K562 (cell line): ENCODE measurements around the gene RACK1. TPM values are rescaled to one million over a fixed set of nuclear protein-coding genes. Genes with fewer than 3 reads are reported as not detected.
A peak's percentile ranks its signal among the peaks of the same experiment; 100 is the strongest.

Experiments used
- ATAC-seq: fragments of 200-7000 bp; cut with Tn5 transposase; 3 replicates; pipeline ENCODE4 v1.9.1; 2020; ENCODE audit warnings: moderate library complexity
- BruUV-seq: library from RNA; stranded (reverse); fragments of 400-500 nt; replicated peaks from 2 replicates; lab custom pipeline; 2021; lab: Mats Ljungman, UMichigan
- CTCF ChIA-PET: fragments of 300-600 bp; formaldehyde crosslinking; extraction: SDS; loops from one replicate; lab custom pipeline; 2021; ENCODE audit warnings: low intra/inter-chr PET ratio; lab: Yijun Ruan, JAX
- POLR2A ChIA-PET: fragments of 300-600, 350-650 bp; sonication (Branson Sonifier 250); formaldehyde crosslinking; extraction: SDS; loops from one replicate; lab custom pipeline; 2021; ENCODE audit warnings: antibody characterized with exemption, inconsistent platforms; lab: Yijun Ruan, JAX
- DNase-seq, 4 experiments: peaks; one replicate each; pipeline versions ENCODE4 v3.0.0 to v3.0.0-alpha.2; 2011 to 2018; ENCODE audit warnings: low spot score in 3 of 4, mixed read lengths in 3 of 4; ENCODE audit errors: extremely low read depth in 1 of 4
- FAIRE-seq: peaks from 2 replicates; lab custom pipeline; 2011; peaks lifted over from hg19 to GRCh38; lab: Jason Lieb, UNC
- H2AFZ ChIP-seq: 2 replicates; pipeline ENCODE4 v1.6.0; 2011; ENCODE audit warnings: low read depth, low read length, control low read depth, inconsistent platforms
- H3K27ac ChIP-seq: fragments of 200-600 bp; 3 replicates; pipeline ENCODE4 v1.8.0; 2011; ENCODE audit warnings: low read depth, mild to moderate bottlenecking, control low read depth, inconsistent platforms, low read length, moderate library complexity, mixed read lengths; ENCODE audit errors: extremely low read depth
- H3K27me3 ChIP-seq, 2 experiments: fragments of 300-600 bp in 1 of 2; 2 replicates in 1 of 2; 3 replicates in 1 of 2; pipeline versions ENCODE4 v1.6.0 to v1.8.0; 2011; ENCODE audit warnings: inconsistent platforms in 2 of 2, low read length in 2 of 2, mild to moderate bottlenecking in 1 of 2, mixed read lengths in 1 of 2, moderate library complexity in 1 of 2; ENCODE audit not compliant: control insufficient read depth in 2 of 2, insufficient read depth in 2 of 2
- H3K36me3 ChIP-seq: fragments of 300-600 bp; 3 replicates; pipeline ENCODE4 v1.8.0; 2011; ENCODE audit warnings: mild to moderate bottlenecking, low read length, inconsistent platforms; ENCODE audit not compliant: control insufficient read depth, insufficient read depth
- H3K4me1 ChIP-seq, 2 experiments: fragments of 200-600 bp in 1 of 2; replicated peaks in 1 of 2; 2 replicates in 1 of 2; 3 replicates in 1 of 2; pipeline versions ENCODE4 v1.5.1 to v1.8.0; 2011; ENCODE audit warnings: inconsistent platforms in 2 of 2, low read length in 2 of 2, mild to moderate bottlenecking in 1 of 2, mixed read lengths in 1 of 2, moderate library complexity in 1 of 2; ENCODE audit not compliant: control insufficient read depth in 2 of 2, insufficient read depth in 2 of 2
- H3K4me2 ChIP-seq: 2 replicates; pipeline ENCODE4 v1.6.1; 2011; ENCODE audit warnings: low read length, control low read depth, inconsistent platforms, mixed read lengths; ENCODE audit not compliant: insufficient read depth
- H3K4me3 ChIP-seq: fragments of 200-600 bp; sonication (generic), shearing (Covaris generic); 2 replicates; pipeline ENCODE4 v1.5.1; 2016; ENCODE audit warnings: control low read depth, inconsistent platforms
- H3K79me2 ChIP-seq: fragments of 200-600 bp; 3 replicates; pipeline ENCODE4 v1.8.0; 2011; ENCODE audit warnings: low read length, inconsistent platforms; ENCODE audit not compliant: control insufficient read depth, insufficient read depth
- H3K9ac ChIP-seq, 2 experiments: 2 replicates each; pipeline versions ENCODE4 v1.6.0 to v1.6.1; 2011; ENCODE audit warnings: low read depth in 2 of 2, low read length in 2 of 2, control low read depth in 1 of 2, inconsistent platforms in 1 of 2, mild to moderate bottlenecking in 1 of 2, mixed read lengths in 1 of 2; ENCODE audit not compliant: insufficient read depth in 1 of 2
- H3K9me1 ChIP-seq: one replicate; pipeline ENCODE4 v1.6.0; 2011; ENCODE audit warnings: inconsistent platforms, mild to moderate bottlenecking, low read length, moderate library complexity; ENCODE audit not compliant: control insufficient read depth, insufficient read depth
- H3K9me3 ChIP-seq: replicated peaks from 2 replicates; pipeline ENCODE4 v1.5.1; 2011; ENCODE audit warnings: low read depth, low read length, inconsistent platforms; ENCODE audit not compliant: control insufficient read depth, insufficient read depth
- H4K20me1 ChIP-seq: replicated peaks from 2 replicates; pipeline ENCODE4 v1.6.1; 2011; ENCODE audit warnings: low read length, inconsistent platforms, mixed read lengths; ENCODE audit not compliant: control insufficient read depth, insufficient read depth
- CBX1 ChIP-seq: sonication (generic); IDR thresholded peaks from 2 replicates; pipeline ENCODE4 v1.6.1; 2016; ENCODE audit warnings: antibody characterized with exemption, low read depth, mild to moderate bottlenecking
- CC2D1A ChIP-seq: fragments of 450-650 bp; IDR thresholded peaks from 2 replicates; pipeline ENCODE4 v1.6.1; 2017; ENCODE audit warnings: mild to moderate bottlenecking
- CREM ChIP-seq: IDR thresholded peaks from 2 replicates; pipeline ENCODE4 v1.6.1; 2014; ENCODE audit warnings: antibody characterized with exemption, low read depth
- HDAC2 ChIP-seq: fragments of 450-650 bp; IDR thresholded peaks from 2 replicates; pipeline ENCODE4 v1.6.1; 2016; ENCODE audit warnings: mild to moderate bottlenecking
- HNRNPUL1 ChIP-seq: fragments of 200-400 bp; formaldehyde crosslinking; IDR thresholded peaks from 2 replicates; pipeline ENCODE4 v1.6.1; 2017; ENCODE audit warnings: low read length
- L3MBTL2 ChIP-seq: fragments of 450-650 bp; IDR thresholded peaks from 2 replicates; pipeline ENCODE4 v1.6.1; 2016; ENCODE audit warnings: mild to moderate bottlenecking, moderate library complexity
- LARP7 ChIP-seq: fragments of 450-650 bp; IDR thresholded peaks from 2 replicates; pipeline ENCODE4 v1.6.1; 2016
- NR2C1 ChIP-seq, 2 experiments: fragments of 450-650 bp; IDR thresholded peaks; 2 replicates each; pipeline ENCODE4 v1.6.1; 2017; ENCODE audit warnings: mild to moderate bottlenecking in 2 of 2, antibody characterized with exemption in 1 of 2, inconsistent platforms in 1 of 2, missing compliant biosample characterization in 1 of 2, missing genetic modification characterization in 1 of 2
- PHF8 ChIP-seq: fragments of 200-600 bp; sonication (generic); IDR thresholded peaks from 2 replicates; pipeline ENCODE4 v1.6.1; 2012; ENCODE audit warnings: mixed run types, mild to moderate bottlenecking, inconsistent platforms, low read length, moderate library complexity, borderline replicate concordance
- SMARCA4 ChIP-seq: fragments of 450-650 bp; IDR thresholded peaks from 2 replicates; pipeline ENCODE4 v1.6.1; 2016
- TRIM24 ChIP-seq, 2 experiments: fragments of 450-650 bp; IDR thresholded peaks; 2 replicates each; pipeline ENCODE4 v1.6.1; 2016
- U2AF2 ChIP-seq: fragments of 200-400 bp; formaldehyde crosslinking; optimal IDR thresholded peaks from 2 replicates; pipeline ENCODE3; 2017; ENCODE audit warnings: low read depth, mild to moderate bottlenecking, low read length
- ZNF24 ChIP-seq: fragments of 450-650 bp; IDR thresholded peaks from 2 replicates; pipeline ENCODE4 v1.6.1; 2016
- ZNF41 ChIP-seq: fragments of 250-450 bp; sonication (Bioruptor Pico); conservative IDR thresholded peaks from 2 replicates; pipeline ENCODE4 v1.4.0; 2020; ENCODE audit warnings: mild to moderate bottlenecking
- WGBS: fragments of 100-300 bp; shearing (Covaris generic); methylation state at CpG from one replicate; pipeline ENCODE4 v1.1.6; 2016; ENCODE audit warnings: low coverage, mixed read lengths; ENCODE audit not compliant: insufficient coverage; ENCODE audit errors: missing lambda C conversion rate; 5-methylcytosine and 5-hydroxymethylcytosine counted together
- in situ Hi-C: fragments of 300-500 bp; cut with MboI; formaldehyde crosslinking; loops from 4 replicates; pipeline ENCODE4 v1.15.0; 2018; ENCODE audit warnings: inconsistent platforms, mixed read lengths
- intact Hi-C: fragments of 100-400 bp; cut with micrococcal nuclease; formaldehyde crosslinking; loops from 2 replicates; pipeline ENCODE4 v1.14.2; 2022
- polyA plus RNA-seq, 8 experiments: library from polyadenylated mRNA; depleted of rRNA in 4 of 8; stranded (reverse) in 5 of 8; unstranded in 3 of 8; fragments of >200 nt; fragmentation: Nextera tagmentation in 2 of 8; fragmentation: Illumina TruSeq in 1 of 8; extraction: Ambion mirVana in 2 of 8; extraction: Trizol in 1 of 8; gene quantifications; 2 replicates each; pipeline versions ENCODE4 v1.2.1 to v1.2.3, GENCODE V29; 2011 to 2014; ENCODE audit warnings: inconsistent platforms in 1 of 8, missing spikeins in 1 of 8
- total RNA-seq, 7 experiments: library from RNA; depleted of rRNA in 6 of 7; stranded (reverse); fragments of >200 nt in 6 of 7; fragmentation: Illumina TruSeq in 2 of 7; extraction: Trizol in 2 of 7; gene quantifications; 2 replicates each; pipeline versions ENCODE4 v1.2.1 to v1.2.3, GENCODE V29; 2011 to 2021; ENCODE audit warnings: low replicate concordance in 1 of 7
- TF ChIP-seq, protein P1 (sequence below): fragments of 450-650 bp; IDR thresholded peaks from 2 replicates; pipeline ENCODE4 v1.6.1; 2018; ENCODE audit not compliant: partially characterized antibody
- TF ChIP-seq, protein P2 (sequence below), 2 experiments: fragments of 450-650 bp in 1 of 2; sonication (generic) in 1 of 2; formaldehyde crosslinking in 1 of 2; IDR thresholded peaks in 1 of 2; conservative IDR thresholded peaks in 1 of 2; 2 replicates each; pipeline versions ENCODE4 v1.6.1 to v1.8.1; 2016 to 2023; ENCODE audit warnings: mild to moderate bottlenecking in 2 of 2, moderate library complexity in 2 of 2, inconsistent platforms in 1 of 2, missing genetic modification reagents in 1 of 2
- TF ChIP-seq, protein P3 (sequence below): fragments of 250-450 bp; sonication (Bioruptor Pico); IDR thresholded peaks from 2 replicates; pipeline ENCODE4 v1.8.0; 2021; ENCODE audit warnings: moderate library complexity, mild to moderate bottlenecking, inconsistent platforms

Gene RACK1
- total and polyA plus RNA-seq, 9 of the 15 experiments (the other 6 are each of a cell fraction or from before 2014, with no cell fraction given) = 2,303 to 5,311 (median 3,833) TPM

DNA sequence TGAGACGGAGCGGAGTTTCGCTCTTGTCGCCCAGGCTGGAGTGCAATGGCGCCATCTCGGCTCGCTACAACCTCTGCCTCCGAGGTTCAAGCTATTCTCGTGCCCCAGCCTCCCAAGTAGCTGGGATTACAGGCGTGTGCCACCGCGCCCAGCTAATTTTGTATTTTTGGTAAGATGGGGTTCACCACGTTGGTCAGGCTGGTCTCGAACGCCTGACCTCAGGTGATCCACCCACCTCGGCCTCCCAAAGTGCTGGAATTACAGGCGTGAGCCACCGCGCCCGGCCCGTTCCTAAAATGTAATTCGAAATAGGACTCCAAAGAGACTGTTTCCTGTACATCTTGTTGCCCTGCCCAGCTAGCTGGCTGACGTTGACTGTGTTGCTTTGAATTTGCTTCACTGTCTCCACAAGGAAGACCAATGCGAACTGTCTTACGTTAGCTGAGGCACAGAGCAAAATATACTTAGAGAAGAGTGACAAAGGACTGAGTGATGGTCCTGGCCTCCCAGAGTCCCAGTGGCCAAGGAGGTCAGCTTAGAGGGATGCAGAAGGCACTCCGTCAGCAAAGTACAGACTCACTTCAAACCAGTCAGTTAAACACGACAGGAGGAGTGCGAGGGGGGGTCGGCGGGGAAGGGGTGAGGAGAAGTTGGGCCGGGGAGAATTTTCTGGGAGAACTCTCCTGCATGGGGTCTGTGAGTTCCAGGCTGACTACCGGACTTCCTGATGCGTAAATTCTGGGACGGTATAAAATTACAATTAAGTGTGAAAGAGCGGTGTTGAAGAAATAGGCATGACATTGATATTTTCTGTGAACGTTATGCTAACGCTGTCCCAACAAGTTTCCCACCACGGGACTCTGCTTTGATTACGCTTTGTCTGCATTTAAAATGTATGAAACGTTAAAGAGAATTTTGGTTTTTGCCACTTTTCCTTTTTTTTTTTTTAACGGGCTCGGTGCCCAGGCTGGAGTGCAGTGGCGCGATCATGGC is 27.4 kb downstream of the RACK1 start:
- POLR2A ChIA-PET = interaction anchor here (0.6 to 2.4 kb wide), 8 partner anchors 9 to 41 kb away, joined by 3 to 18 read pairs (median 3); partner anchors contain the start of gene RACK1
- FAIRE-seq (peak; percentile 87), DNase-seq (peak in 2 of 4 experiments; percentile 57 to 74), ATAC-seq (peak; percentile 39)
- H3K4me1 ChIP-seq = peaks cover 9 to 28% of the 10 kb centered on the region in 2 experiments; a peak in 4 of 5 replicates
- no peaks in the 10 kb centered on the region for H3K9me3 ChIP-seq
- no peaks in the 10 kb centered on the region for H4K20me1 ChIP-seq
- no peaks in the 10 kb centered on the region for H3K79me2 ChIP-seq
- H3K9ac ChIP-seq = peak overlapping the region; percentile 70 to 90
- in situ Hi-C loops = no loop called here
- H3K4me2 ChIP-seq = peak overlapping the region; percentile 93
- CTCF ChIA-PET = no interaction called here
- H3K27ac ChIP-seq = peak overlapping the region; percentile 71
- H3K9me1 ChIP-seq = no peaks in the 10 kb centered on the region
- no peaks in the 10 kb centered on the region for H3K27me3 ChIP-seq
- intact Hi-C loops = loop anchor here (5.0 kb wide), 1 partner anchor 44 kb away; no protein-coding TSS in a partner anchor
- peak overlapping the region; percentile 96 for H2AFZ ChIP-seq
- 6% methylated on average over 44 of the region's 44 CpGs for WGBS
- no peaks in the 10 kb centered on the region for H3K36me3 ChIP-seq
- H3K4me3 ChIP-seq = peak overlapping the region; percentile 51
- no TSS peak for BruUV-seq
- TF ChIP-seq CREM (peak; percentile 40; the same call in 1 of the 2 replicates), HNRNPUL1 (no peak), CC2D1A (peak; percentile 72; the same call in 1 of the 2 replicates), PHF8 (peak; percentile 29; the same call in 1 of the 2 replicates), L3MBTL2 (peak; percentile 46; the same call in 1 of the 2 replicates), SMARCA4 (0 out of 2 replicates have a peak, but pooled peaks have one; percentile 33), TRIM24 (IDR thresholded peaks at IDR 0.05) (peak in 1 of 2 experiments; percentile 51; a peak in 2 of 4 replicates), U2AF2 (no peak), ZNF41 (no peak), NR2C1 (IDR thresholded peaks at IDR 0.05) (peak; percentile 17; the same call in 1 of the 2 replicates), NR2C1 (tag; IDR thresholded peaks at IDR 0.05) (no peak), LARP7 (0 out of 2 replicates have a peak, but pooled peaks have one; percentile 46), HDAC2 (peak; percentile 83), CBX1 (peak; percentile 45; the same call in 1 of the 2 replicates), ZNF24 (peak; percentile 75)
- TF ChIP-seq, protein P1, sequence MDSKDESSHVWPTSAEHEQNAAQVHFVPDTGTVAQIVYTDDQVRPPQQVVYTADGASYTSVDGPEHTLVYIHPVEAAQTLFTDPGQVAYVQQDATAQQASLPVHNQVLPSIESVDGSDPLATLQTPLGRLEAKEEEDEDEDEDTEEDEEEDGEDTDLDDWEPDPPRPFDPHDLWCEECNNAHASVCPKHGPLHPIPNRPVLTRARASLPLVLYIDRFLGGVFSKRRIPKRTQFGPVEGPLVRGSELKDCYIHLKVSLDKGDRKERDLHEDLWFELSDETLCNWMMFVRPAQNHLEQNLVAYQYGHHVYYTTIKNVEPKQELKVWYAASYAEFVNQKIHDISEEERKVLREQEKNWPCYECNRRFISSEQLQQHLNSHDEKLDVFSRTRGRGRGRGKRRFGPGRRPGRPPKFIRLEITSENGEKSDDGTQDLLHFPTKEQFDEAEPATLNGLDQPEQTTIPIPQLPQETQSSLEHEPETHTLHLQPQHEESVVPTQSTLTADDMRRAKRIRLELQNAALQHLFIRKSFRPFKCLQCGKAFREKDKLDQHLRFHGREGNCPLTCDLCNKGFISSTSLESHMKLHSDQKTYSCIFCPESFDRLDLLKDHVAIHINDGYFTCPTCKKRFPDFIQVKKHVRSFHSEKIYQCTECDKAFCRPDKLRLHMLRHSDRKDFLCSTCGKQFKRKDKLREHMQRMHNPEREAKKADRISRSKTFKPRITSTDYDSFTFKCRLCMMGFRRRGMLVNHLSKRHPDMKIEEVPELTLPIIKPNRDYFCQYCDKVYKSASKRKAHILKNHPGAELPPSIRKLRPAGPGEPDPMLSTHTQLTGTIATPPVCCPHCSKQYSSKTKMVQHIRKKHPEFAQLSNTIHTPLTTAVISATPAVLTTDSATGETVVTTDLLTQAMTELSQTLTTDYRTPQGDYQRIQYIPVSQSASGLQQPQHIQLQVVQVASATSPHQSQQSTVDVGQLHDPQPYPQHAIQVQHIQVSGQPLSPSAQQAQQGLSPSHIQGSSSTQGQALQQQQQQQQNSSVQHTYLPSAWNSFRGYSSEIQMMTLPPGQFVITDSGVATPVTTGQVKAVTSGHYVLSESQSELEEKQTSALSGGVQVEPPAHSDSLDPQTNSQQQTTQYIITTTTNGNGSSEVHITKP = peak; percentile 11
- TF ChIP-seq, protein P2, sequence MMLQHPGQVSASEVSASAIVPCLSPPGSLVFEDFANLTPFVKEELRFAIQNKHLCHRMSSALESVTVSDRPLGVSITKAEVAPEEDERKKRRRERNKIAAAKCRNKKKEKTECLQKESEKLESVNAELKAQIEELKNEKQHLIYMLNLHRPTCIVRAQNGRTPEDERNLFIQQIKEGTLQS (IDR thresholded peaks at IDR 0.05) = no peak
- TF ChIP-seq, protein P2 (CRISPR knock-in tag; conservative IDR thresholded peaks at IDR 0.05) = 0 out of 2 replicates have a peak, but pooled peaks have one; percentile 13
- TF ChIP-seq, protein P3, sequence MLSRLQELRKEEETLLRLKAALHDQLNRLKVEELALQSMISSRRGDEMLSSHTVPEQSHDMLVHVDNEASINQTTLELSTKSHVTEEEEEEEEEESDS (CRISPR knock-in tag) = no peak
